ENCODE measurements around the gene CD38.

DNA sequence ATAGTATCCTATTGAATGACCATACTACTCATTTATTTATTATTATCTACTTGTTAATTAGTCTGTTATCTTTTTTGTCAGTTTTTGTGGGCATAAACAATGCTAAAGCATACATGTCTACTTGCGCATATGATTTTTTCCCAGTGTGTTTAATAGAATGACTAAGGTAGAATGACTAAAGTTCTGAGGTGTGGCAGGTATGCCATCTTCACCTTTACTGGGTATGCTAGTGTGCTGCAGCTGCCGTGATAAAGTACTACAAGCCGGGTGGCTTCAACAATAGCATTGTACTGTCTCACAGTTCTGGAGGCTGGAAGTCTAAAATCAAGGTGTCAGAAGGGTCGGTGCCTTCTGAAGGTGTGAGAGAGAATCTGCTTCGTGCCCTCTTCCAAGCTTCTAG is 19.2 kb downstream of the CD38 start:
- no peak for TF ChIP-seq CTCF (IDR thresholded peaks at IDR 0.05 in 2 of 3, conservative IDR thresholded peaks at IDR 0.05 in 1 of 3; ENCODE audit: borderline replicate concordance in 1 of 3, insufficient read depth in 1 of 3, low read depth in 2 of 3, low read length in 2 of 3)
- TF ChIP-seq POLR2A (IDR thresholded peaks at IDR 0.05; ENCODE audit: borderline replicate concordance, extremely low read depth, insufficient read depth, insufficient read length) = no peak
- TF ChIP-seq SP1 (IDR thresholded peaks at IDR 0.05; ENCODE audit: low read depth) = no peak
- no peak for TF ChIP-seq SIN3A (IDR thresholded peaks at IDR 0.05; ENCODE audit: low read depth)
- TF ChIP-seq REST (IDR thresholded peaks at IDR 0.05; ENCODE audit: low read depth) = no peak
- TF ChIP-seq TCF7L2 (IDR thresholded peaks at IDR 0.05; ENCODE audit: borderline replicate concordance, extremely low read depth, insufficient read depth, insufficient read length) = no peak
- TF ChIP-seq POLR2AphosphoS5 (IDR thresholded peaks at IDR 0.05; ENCODE audit: low read depth, low read length) = no peak
- no peak for TF ChIP-seq ZFX (IDR thresholded peaks at IDR 0.05)
- TF ChIP-seq YY1 (IDR thresholded peaks at IDR 0.05; ENCODE audit: extremely low read depth, insufficient replicate concordance, low read depth, low read length) = no peak
- no peak for TF ChIP-seq EZH2 (IDR thresholded peaks at IDR 0.05)

Data from HCT116 (cell line).